Gastrocnemius medialis (tissue), 4 donors: ENCODE measurements around the gene SLC6A8. TPM values are rescaled to one million over a fixed set of nuclear protein-coding genes. Genes with fewer than 3 reads are reported as not detected.

Experiments used
- ATAC-seq, 2 donors: fragments of 150-250 bp; one replicate each; pipeline ENCODE4 v1.9.1; 2016
- DNase-seq, 2 donors: peaks; one replicate each; pipeline ENCODE4 v3.0.0-alpha.2; 2019
- H3K27ac ChIP-seq, 4 donors: fragments of 200-600 bp; sonication (generic); 1 replicate in 1 of 4; 2 replicates in 3 of 4; pipeline ENCODE4 v1.5.1; 2016 to 2018; ENCODE audit warnings: mild to moderate bottlenecking in 2 of 4, moderate library complexity in 1 of 4
- H3K27me3 ChIP-seq, 3 donors: fragments of 200-600 bp; sonication (generic) in 2 of 3; 1 replicate in 1 of 3; 2 replicates in 2 of 3; pipeline versions ENCODE4 v1.5.1 to v1.6.0; 2016 to 2019; ENCODE audit warnings: mild to moderate bottlenecking in 1 of 3, moderate library complexity in 1 of 3
- H3K36me3 ChIP-seq, 2 donors: fragments of 200-600 bp; sonication (generic) in 1 of 2; one replicate each; pipeline ENCODE4 v1.5.1; 2017 to 2018
- H3K4me1 ChIP-seq, 2 donors: fragments of 200-600 bp; sonication (generic) in 1 of 2; one replicate each; pipeline ENCODE4 v1.5.1; 2016 to 2017; ENCODE audit warnings: mild to moderate bottlenecking in 2 of 2
- H3K4me3 ChIP-seq, 4 donors: fragments of 200-600 bp; sonication (generic) in 3 of 4; 1 replicate in 1 of 4; 2 replicates in 3 of 4; pipeline ENCODE4 v1.5.1; 2016 to 2019; ENCODE audit warnings: mild to moderate bottlenecking in 2 of 4
- H3K9me3 ChIP-seq, 3 donors: fragments of 200-600 bp; sonication (generic) in 2 of 3; 1 replicate in 1 of 3; 2 replicates in 2 of 3; pipeline ENCODE4 v1.5.1; 2016 to 2019
- CTCF ChIP-seq, 5 experiments: fragments of 450-650 bp in 3 of 5; fragments of 200-600 bp in 2 of 5; sonication (generic) in 2 of 5; IDR thresholded peaks in 4 of 5; conservative IDR thresholded peaks in 1 of 5; 1 replicate in 4 of 5; 2 replicates in 1 of 5; pipeline ENCODE4 v1.5.1; 2016 to 2019; ENCODE audit warnings: antibody characterized with exemption in 5 of 5, mild to moderate bottlenecking in 3 of 5, moderate library complexity in 3 of 5
- POLR2A ChIP-seq, 2 donors: fragments of 450-650 bp; IDR thresholded peaks; one replicate each; pipeline ENCODE4 v1.6.1; 2017; ENCODE audit warnings: antibody characterized with exemption in 2 of 2, mild to moderate bottlenecking in 2 of 2, moderate library complexity in 2 of 2
- in situ Hi-C, 4 donors: fragments of 200-750 bp; cut with MboI; loops; one replicate each; pipeline versions ENCODE4 v1.15.0 to v1.8.0; 2017; ENCODE audit warnings: low sequenced_read_pairs in 4 of 4
- intact Hi-C: fragments of 100-400 bp; cut with DNase I; formaldehyde crosslinking; loops from one replicate; pipeline ENCODE4 v1.15.1; 2023; ENCODE audit warnings: low total_unique reads
- total RNA-seq, 4 donors: library from RNA; depleted of rRNA; stranded (reverse); fragments of >200 nt; gene quantifications; one replicate each; pipeline versions ENCODE4 v1.1.0 to v1.2.3, GENCODE V29; 2016

SLC6A8 gene
- total RNA-seq, 4 donors from 2014 or later: 40.1 to 78.1 (median 45.0) TPM

DNA sequence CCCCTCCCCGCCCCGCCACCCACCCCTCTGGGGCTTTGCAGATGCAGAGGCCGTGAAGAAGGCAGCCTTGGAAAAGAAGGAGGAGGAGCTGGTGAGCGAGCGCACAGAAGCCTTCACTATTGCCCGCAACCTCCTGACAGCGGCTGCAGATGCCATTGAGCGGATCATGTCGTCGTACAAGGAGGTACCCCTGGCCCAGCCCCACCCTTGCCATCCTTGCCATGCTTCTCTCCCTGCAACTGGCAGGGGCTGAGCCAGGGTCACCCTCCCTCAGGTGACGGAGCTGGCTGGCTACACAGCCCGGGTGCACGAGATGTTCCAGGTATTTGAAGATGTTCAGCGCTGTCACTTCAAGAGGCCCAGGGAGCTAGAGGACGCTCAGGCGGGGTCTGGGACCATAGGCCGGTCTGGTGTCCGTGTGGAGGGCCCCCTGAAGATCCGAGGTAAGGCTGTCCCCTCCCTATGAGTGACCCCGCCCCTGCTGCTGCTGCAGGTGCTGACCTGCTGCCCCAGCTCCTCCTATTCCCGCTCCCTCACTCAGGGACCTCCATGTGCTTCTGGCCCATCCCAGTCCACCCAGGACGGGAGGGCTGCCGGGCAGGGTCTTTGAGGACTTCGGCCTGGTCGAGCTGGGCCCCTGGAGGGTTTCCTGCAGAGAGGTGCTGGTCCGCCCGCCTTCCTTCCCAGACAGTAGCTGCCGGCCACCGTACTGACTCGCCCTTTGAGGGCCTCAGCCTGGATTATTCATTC is 48.5 kb downstream of the SLC6A8 start:
- no peak for ATAC-seq
- in situ Hi-C loops: no loop called here
- peaks cover 0 to 14% of the 10 kb centered on the region in 2 donors for H3K36me3 ChIP-seq

DNA sequence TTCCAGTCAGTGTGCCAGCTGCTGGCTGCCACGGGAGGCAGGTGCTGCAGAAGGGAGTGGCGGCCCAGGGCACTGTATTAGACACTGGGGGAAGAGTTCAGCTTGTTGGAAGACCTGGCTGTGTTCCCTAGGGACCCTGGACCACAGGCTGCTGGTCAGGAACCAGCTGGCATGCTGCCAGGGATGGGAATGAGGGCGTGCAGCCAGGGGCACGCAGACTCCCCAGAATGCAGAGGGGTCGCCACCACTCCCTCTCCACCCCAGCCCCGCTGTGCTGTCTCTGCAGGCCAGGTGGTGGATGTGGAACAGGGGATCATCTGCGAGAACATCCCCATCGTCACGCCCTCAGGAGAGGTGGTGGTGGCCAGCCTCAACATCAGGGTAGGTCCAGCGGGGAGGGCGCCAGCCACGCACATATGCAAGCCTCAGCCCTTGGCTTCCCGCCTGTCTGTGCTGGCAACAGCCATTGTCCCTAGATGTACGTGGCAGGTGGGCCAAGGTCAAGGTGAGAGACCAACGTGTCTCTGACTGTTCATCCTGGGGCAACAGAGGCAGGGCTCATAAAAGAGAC is 49.2 kb downstream of the SLC6A8 start:
- ATAC-seq (no peak), DNase-seq (no peak)
- Histone ChIP-seq H3K27ac (no peak overlapping the region), H3K36me3 (peaks cover 0 to 14% of the 10 kb centered on the region in 2 donors), H3K4me1 (no peaks in the 10 kb centered on the region), H3K27me3 (no peaks in the 10 kb centered on the region), H3K4me3 (no peak overlapping the region), H3K9me3 (no peaks in the 10 kb centered on the region)
- intact Hi-C loops: no loop called here
- TF ChIP-seq POLR2A (IDR thresholded peaks at IDR 0.05): no peak
- no peak for TF ChIP-seq CTCF (IDR thresholded peaks at IDR 0.05 in 4 of 5, conservative IDR thresholded peaks at IDR 0.05 in 1 of 5)
- in situ Hi-C loops: no loop called here

More for the DNA sequence above, 48.5 kb downstream of the SLC6A8 start:
- no peak for TF ChIP-seq CTCF (IDR thresholded peaks at IDR 0.05 in 4 of 5, conservative IDR thresholded peaks at IDR 0.05 in 1 of 5)
- no peak for TF ChIP-seq POLR2A (IDR thresholded peaks at IDR 0.05)
- H3K4me3 ChIP-seq: no peak overlapping the region
- no peaks in the 10 kb centered on the region for H3K27me3 ChIP-seq
- intact Hi-C loops: no loop called here
- no peak for DNase-seq
- H3K27ac ChIP-seq: no peak overlapping the region
- no peaks in the 10 kb centered on the region for H3K9me3 ChIP-seq
- no peaks in the 10 kb centered on the region for H3K4me1 ChIP-seq

- peaks cover 0 to 14% of the 10 kb centered on the region in 2 donors for H3K36me3 ChIP-seq
These were observed 50.4 kb downstream of the SLC6A8 start for GRCh38 chrX:153738056-153738605.

GRCh38 chrX:153739754-153740486 is 52.2 kb downstream of the SLC6A8 start:
- intact Hi-C loops: no loop called here
- Histone ChIP-seq H3K4me1 (peaks cover 0 to 8% of the 10 kb centered on the region in 2 donors), H3K4me3 (no peak overlapping the region), H3K9me3 (no peaks in the 10 kb centered on the region), H3K36me3 (peaks cover 0 to 14% of the 10 kb centered on the region in 2 donors), H3K27ac (no peak overlapping the region), H3K27me3 (no peaks in the 10 kb centered on the region)
- ATAC-seq: no peak
- TF ChIP-seq CTCF (IDR thresholded peaks at IDR 0.05 in 4 of 5, conservative IDR thresholded peaks at IDR 0.05 in 1 of 5) (no peak), POLR2A (IDR thresholded peaks at IDR 0.05) (no peak)
- no peak for DNase-seq
- in situ Hi-C loops: no loop called here

More at GRCh38 chrX:153738056-153738605, 50.4 kb downstream of the SLC6A8 start:
- intact Hi-C loops: no loop called here
- DNase-seq (no peak), ATAC-seq (no peak)
- Histone ChIP-seq H3K4me1 (peaks cover 0 to 3% of the 10 kb centered on the region in 2 donors), H3K27ac (no peak overlapping the region), H3K27me3 (no peaks in the 10 kb centered on the region), H3K4me3 (no peak overlapping the region), H3K9me3 (no peaks in the 10 kb centered on the region)
- no peak for TF ChIP-seq POLR2A (IDR thresholded peaks at IDR 0.05)
- TF ChIP-seq CTCF (IDR thresholded peaks at IDR 0.05 in 4 of 5, conservative IDR thresholded peaks at IDR 0.05 in 1 of 5): no peak
- in situ Hi-C loops: no loop called here
